Testis (tissue), 2 donors: Measurements from ENCODE around the gene SPAG17.

ENCODE experiments used
- POLR2A ChIP-seq: fragments of 450-650 bp; IDR thresholded peaks from one replicate; pipeline ENCODE4 v1.6.1; 2017; ENCODE audit warnings: antibody characterized with exemption, mild to moderate bottlenecking, moderate library complexity
- TF ChIP-seq, protein P1 (sequence below), 3 experiments: fragments of 450-650 bp in 2 of 3; fragments of 200-600 bp in 1 of 3; sonication (generic) in 1 of 3; IDR thresholded peaks; one replicate each; pipeline ENCODE4 v1.5.1; 2016 to 2019; ENCODE audit warnings: antibody characterized with exemption in 3 of 3, mild to moderate bottlenecking in 2 of 3, moderate library complexity in 1 of 3

GRCh38 chr1:118210723-118211110, 25.7 kb upstream of the SPAG17 start:
- TF ChIP-seq, protein P1, sequence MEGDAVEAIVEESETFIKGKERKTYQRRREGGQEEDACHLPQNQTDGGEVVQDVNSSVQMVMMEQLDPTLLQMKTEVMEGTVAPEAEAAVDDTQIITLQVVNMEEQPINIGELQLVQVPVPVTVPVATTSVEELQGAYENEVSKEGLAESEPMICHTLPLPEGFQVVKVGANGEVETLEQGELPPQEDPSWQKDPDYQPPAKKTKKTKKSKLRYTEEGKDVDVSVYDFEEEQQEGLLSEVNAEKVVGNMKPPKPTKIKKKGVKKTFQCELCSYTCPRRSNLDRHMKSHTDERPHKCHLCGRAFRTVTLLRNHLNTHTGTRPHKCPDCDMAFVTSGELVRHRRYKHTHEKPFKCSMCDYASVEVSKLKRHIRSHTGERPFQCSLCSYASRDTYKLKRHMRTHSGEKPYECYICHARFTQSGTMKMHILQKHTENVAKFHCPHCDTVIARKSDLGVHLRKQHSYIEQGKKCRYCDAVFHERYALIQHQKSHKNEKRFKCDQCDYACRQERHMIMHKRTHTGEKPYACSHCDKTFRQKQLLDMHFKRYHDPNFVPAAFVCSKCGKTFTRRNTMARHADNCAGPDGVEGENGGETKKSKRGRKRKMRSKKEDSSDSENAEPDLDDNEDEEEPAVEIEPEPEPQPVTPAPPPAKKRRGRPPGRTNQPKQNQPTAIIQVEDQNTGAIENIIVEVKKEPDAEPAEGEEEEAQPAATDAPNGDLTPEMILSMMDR (IDR thresholded peaks at IDR 0.05), result no peak
- TF ChIP-seq POLR2A, result no peak
